ENCODE data around the gene GPR158.
"Not testable (repeated sequence)": the region's sequence is repeated elsewhere in the genome, so short reads cannot be mapped to it uniquely, and the experiment has no call there.

Gene GPR158

GRCh38 chr10:25174461-25175230, at the start of gene GPR158:
Gene GPR158, plus strand, starts transcription at chr10:25175001. Its CDS starts 420 bp downstream, at chr10:25175421.
- peak; percentile 20 for DNase-seq (ENCODE audit: low read depth)

GRCh38 chr10:25125201-25125611, 49.6 kb upstream of the GPR158 start:
- no peak for DNase-seq (ENCODE audit: low read depth)

GRCh38 chr10:25129592-25129991, 45.2 kb upstream of the GPR158 start:
- no peak for DNase-seq (ENCODE audit: low read depth)

GRCh38 chr10:25130906-25131305, 43.9 kb upstream of the GPR158 start:
- DNase-seq (ENCODE audit: low read depth), result no peak

DNA sequence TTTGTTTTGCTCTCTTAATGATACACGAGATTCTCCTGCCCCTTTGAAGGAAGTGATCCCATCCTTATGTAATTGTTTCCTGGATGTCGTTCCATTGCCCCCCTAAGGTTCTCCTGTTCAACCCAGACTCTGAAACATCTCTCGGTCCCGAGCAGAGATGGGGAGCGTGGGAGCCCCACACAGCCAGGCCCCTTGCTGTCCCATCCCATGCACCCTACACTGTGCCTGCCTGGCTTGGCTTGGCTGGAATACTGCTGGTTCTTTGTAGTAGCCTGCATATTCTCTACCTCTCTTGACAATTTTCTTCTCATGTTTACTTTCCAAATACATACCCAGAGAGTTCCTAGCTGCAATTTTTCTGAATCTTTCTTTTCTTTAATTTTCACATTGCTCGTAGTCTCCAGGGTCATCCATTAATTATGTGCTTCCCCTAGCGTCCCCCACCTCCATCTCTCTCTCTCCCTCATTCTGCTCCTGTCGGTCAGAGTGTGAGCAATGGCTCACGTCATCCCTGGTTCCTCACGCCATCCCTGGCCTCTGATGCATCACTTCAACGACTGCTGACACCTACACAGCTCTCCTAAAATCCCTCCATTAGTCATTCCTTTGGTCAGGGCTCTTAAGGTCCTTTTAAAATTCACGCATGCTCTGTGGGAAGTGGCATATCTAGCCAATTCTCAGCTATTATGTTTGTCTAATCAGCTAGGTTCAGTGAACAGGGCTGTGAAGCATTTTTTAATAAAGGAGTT, 32.5 kb upstream of the GPR158 start:
- no peak for DNase-seq (ENCODE audit: low read depth)

GRCh38 chr10:25157650-25158049, 17.2 kb upstream of the GPR158 start:
- no peak for DNase-seq (ENCODE audit: low read depth)

GRCh38 chr10:25159591-25159990, 15.2 kb upstream of the GPR158 start:
- no peak for DNase-seq (ENCODE audit: low read depth)

DNA sequence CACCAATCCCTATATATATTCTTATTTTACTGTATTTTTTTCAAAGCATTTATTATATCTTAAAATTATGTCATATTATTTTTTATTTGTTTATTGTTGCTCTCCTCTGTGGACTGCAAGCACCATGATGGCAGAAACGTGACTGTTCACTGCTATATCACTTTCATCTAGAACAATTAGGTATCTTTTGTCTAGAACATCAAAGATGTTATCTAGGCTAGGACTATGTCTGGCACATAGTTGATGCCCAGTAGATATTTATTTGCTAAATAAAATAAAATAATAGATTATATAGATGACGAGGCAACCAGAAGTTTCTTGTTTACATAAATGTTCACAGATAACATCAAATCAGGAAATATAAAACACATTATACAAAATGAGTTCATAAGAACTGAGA, 12.4 kb upstream of the GPR158 start:
- DNase-seq (ENCODE audit: low read depth), result no peak

DNA sequence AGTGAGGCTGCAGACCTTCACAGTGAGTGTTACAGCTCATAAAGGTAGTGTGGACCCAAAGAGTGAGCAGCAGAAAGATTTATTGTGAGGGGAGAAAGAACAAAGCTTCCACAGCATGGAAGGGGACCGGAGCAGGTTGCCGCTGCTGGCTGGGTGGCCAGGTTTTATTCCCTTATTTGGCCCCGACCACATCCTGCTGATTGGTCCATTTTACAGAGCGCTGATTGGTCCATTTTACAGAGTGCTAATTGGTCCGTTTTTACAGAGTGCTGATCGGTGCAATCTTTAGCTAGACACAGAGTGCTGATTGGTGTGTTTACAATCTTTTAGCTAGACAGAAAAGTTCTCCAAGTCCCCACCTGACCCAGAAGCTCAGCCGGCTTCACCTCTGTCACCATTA, 11.3 kb upstream of the GPR158 start:
- DNase-seq (ENCODE audit: low read depth), result not testable (repeated sequence)

DNA sequence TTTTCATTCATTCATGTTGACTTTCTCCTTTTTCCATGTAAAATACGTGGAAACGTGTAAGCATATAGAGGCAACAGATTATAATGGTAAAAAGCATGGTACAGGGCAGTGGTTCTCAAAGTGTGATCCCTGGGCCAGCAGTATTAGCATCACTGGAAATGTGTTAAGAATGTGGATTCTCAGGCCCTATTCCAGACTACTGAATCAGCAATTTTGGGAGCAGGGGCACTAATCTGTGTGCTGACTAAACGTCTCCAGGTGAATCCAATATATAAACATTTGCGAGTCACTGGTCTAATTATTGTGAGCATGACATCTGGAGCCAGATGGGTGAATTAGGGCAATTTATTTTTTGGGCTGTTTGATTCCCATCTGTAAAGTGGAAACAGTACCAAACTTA, 5.1 kb upstream of the GPR158 start:
- no peak for DNase-seq (ENCODE audit: low read depth)

DNA sequence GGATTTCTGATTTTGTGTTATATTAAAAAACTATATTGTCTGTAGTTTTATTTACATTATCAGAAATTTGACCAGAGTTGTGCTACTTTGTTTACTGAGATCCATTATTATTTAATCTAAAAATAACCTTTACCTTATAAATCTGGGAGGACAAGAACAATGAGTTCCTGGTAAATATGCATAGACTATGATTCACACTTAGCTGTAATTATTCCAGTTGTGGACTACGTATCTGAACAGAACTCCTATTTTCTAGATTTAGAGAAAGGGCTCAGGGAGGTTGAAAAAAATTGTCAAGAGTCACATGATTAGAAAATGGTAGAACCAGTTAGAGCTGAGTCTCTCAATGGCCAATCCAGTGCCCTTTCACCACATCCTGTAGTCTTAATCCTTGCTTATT, 4.2 kb upstream of the GPR158 start:
- no peak for DNase-seq (ENCODE audit: low read depth)

DNA sequence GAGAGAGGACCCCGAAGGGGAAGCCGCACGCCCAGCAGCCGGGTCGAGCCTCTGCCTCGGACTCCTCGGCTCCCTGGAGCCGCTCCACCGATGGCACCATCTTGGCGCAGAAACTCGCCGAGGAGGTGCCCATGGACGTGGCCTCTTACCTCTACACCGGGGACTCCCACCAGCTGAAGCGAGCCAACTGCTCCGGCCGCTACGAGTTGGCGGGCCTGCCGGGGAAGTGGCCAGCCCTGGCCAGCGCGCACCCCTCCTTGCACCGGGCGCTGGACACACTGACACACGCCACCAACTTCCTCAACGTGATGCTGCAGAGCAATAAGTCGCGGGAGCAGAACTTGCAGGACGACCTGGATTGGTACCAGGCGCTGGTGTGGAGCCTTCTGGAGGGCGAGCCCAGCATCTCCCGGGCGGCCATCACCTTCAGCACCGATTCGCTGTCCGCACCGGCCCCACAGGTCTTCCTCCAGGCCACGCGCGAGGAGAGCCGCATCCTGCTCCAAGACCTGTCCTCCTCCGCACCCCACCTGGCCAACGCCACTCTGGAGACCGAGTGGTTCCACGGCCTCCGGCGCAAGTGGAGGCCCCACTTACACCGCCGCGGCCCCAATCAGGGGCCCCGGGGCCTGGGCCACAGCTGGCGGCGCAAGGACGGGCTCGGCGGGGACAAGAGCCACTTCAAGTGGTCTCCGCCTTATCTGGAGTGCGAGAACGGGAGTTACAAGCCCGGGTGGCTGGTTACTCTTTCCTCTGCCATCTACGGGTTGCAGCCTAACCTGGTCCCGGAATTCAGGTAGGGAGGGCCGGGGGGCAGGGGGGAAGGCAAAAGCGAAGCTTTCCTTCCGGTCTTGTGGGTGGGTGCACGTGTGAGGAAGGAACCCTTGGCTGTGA, 973 bp downstream of the GPR158 start:
- no peak for DNase-seq (ENCODE audit: low read depth)

GRCh38 chr10:25176421-25176968, 1.7 kb downstream of the GPR158 start:
- DNase-seq (ENCODE audit: low read depth), result no peak

- no peak for DNase-seq (ENCODE audit: low read depth)
These were observed 2.4 kb downstream of the GPR158 start for GRCh38 chr10:25177093-25177753.

GRCh38 chr10:25177754-25178135, 2.9 kb downstream of the GPR158 start:
- no peak for DNase-seq (ENCODE audit: low read depth)

GRCh38 chr10:25178411-25178810, 3.6 kb downstream of the GPR158 start:
- DNase-seq (ENCODE audit: low read depth), result no peak

DNA sequence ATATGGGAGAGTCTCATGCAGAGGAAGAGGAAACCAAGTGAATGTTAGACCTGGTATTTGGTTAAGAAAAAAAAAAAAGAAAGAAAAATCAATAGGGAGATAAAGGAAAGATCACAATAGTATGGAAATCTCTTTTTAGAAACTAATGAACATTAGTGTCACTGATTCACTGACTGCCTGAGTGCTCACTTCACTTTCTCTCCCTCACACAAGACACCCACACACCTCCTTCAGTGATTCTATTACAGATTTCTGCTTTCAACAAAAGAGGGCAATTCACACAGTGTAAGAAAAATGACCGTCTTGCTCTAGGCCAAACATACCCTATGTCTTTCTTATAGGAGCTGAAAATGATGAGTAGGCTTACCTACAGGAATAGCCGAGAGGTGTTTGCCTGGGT, 6.0 kb downstream of the GPR158 start:
- no peak for DNase-seq (ENCODE audit: low read depth)

GRCh38 chr10:25182636-25183035, 7.8 kb downstream of the GPR158 start:
- no peak for DNase-seq (ENCODE audit: low read depth)

DNA sequence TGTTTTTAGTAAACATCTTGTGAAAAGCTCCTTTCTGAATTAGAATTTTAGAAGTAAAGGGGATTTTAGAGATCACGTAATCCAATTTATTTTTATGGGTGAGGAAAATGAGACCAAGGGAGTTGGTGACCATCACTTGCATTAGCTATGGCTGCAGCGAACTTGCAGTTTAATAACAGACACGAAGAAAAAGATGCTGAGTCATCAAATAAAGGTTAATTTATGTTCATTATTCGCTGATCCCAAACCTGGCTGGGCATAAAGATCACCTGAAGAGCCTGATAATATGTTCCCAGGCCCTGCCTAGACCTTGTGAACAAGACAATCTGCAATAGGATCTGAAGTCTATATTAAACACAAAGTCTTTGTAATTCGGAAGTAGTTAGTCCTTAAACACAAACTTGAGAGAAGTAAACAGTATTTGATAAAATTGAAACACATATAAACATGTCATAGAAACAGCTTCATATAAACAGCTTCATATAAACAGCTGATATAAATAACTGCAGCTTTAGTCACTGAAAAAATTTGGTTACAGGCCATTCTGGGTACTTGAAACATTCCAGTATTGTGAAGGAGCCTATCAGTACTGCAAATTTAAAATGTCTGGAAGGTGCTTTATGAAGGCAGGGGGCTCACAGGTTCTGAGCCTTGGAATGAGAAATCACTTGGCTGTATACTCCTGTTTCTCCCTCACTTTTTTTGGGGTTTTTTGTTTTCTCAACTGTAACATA, 16.5 kb downstream of the GPR158 start:
- DNase-seq (ENCODE audit: low read depth), result no peak

GRCh38 chr10:25198151-25198550, 23.4 kb downstream of the GPR158 start:
- DNase-seq (ENCODE audit: low read depth), result no peak

Measured in activated T-cell treated with anti-CD3 and anti-CD28 coated beads for 1 hour (primary cell).